Loucy (cell line): Measurements from ENCODE around the gene FAM53A.
"Not testable (repeated sequence)": the region's sequence is repeated elsewhere in the genome, so short reads cannot be mapped to it uniquely, and the experiment has no call there.

ENCODE experiments used
- H2AFZ ChIP-seq: fragments of 200-600 bp; sonication (generic); 2 replicates; pipeline ENCODE4 v1.6.0; 2016; ENCODE audit warnings: antibody characterized with exemption, mild to moderate bottlenecking, low read length, moderate library complexity
- H3F3A ChIP-seq: fragments of 200-600 bp; 2 replicates; pipeline ENCODE4 v1.6.0; 2016; ENCODE audit warnings: antibody characterized with exemption, low read depth, mild to moderate bottlenecking
- H3K27me3 ChIP-seq: fragments of 200-600 bp; sonication (generic); 2 replicates; pipeline ENCODE4 v1.6.1; 2014; ENCODE audit warnings: low read length, mild to moderate bottlenecking; ENCODE audit not compliant: insufficient read depth, poor library complexity, severe bottlenecking
- H3K36me3 ChIP-seq: fragments of 200-600 bp; sonication (generic); 2 replicates; pipeline ENCODE4 v1.6.1; 2016; ENCODE audit warnings: low read length; ENCODE audit not compliant: insufficient read depth
- H3K4me1 ChIP-seq: fragments of 200-600 bp; sonication (generic); 2 replicates; pipeline ENCODE4 v1.5.1; 2014; ENCODE audit warnings: low read length, mild to moderate bottlenecking; ENCODE audit not compliant: insufficient read depth, poor library complexity, severe bottlenecking
- H3K4me2 ChIP-seq: fragments of 200-600 bp; sonication (generic); 2 replicates; pipeline ENCODE4 v1.6.0; 2014; ENCODE audit warnings: antibody characterized with exemption, low read length, low read depth, mild to moderate bottlenecking; ENCODE audit not compliant: poor library complexity, severe bottlenecking
- H3K4me3 ChIP-seq: fragments of 200-600 bp; sonication (generic); 2 replicates; pipeline ENCODE4 v1.5.1; 2014; ENCODE audit warnings: low read length, mild to moderate bottlenecking, mixed read lengths; ENCODE audit not compliant: poor library complexity, severe bottlenecking
- H3K79me2 ChIP-seq: fragments of 200-600 bp; sonication (generic); 2 replicates; pipeline ENCODE4 v1.6.1; 2014; ENCODE audit warnings: low read length; ENCODE audit not compliant: insufficient read depth
- H3K9ac ChIP-seq: fragments of 200-600 bp; sonication (generic); 2 replicates; pipeline ENCODE4 v1.6.0; 2014; ENCODE audit warnings: mild to moderate bottlenecking, low read depth, low read length, moderate library complexity; ENCODE audit not compliant: poor library complexity, severe bottlenecking
- H3K9me2 ChIP-seq: fragments of 200-600 bp; sonication (generic); replicated peaks from 2 replicates; pipeline ENCODE4 v1.6.1; 2016; ENCODE audit warnings: low read depth, low read length, mixed read lengths
- H3K9me3 ChIP-seq: fragments of 200-600 bp; sonication (generic); 2 replicates; pipeline ENCODE4 v1.6.1; 2014; ENCODE audit warnings: mild to moderate bottlenecking, antibody characterized with exemption, low read length, low read depth; ENCODE audit not compliant: insufficient read depth
- H4K20me1 ChIP-seq: fragments of 200-600 bp; sonication (generic); 2 replicates; pipeline ENCODE4 v1.6.0; 2014; ENCODE audit warnings: antibody characterized with exemption, low read length, mild to moderate bottlenecking; ENCODE audit not compliant: insufficient read depth, poor library complexity, severe bottlenecking
- EZH2phosphoT487 ChIP-seq: fragments of 200-600 bp; IDR thresholded peaks from 2 replicates; pipeline ENCODE4 v1.6.1; 2018; ENCODE audit warnings: antibody characterized with exemption, mild to moderate bottlenecking, moderate library complexity, borderline replicate concordance
- TF ChIP-seq, protein P1 (sequence below): fragments of 200-600 bp; sonication (generic); conservative IDR thresholded peaks from 2 replicates; pipeline ENCODE4 v1.5.1; 2014; ENCODE audit warnings: mild to moderate bottlenecking, antibody characterized with exemption, low read length

Gene FAM53A

DNA sequence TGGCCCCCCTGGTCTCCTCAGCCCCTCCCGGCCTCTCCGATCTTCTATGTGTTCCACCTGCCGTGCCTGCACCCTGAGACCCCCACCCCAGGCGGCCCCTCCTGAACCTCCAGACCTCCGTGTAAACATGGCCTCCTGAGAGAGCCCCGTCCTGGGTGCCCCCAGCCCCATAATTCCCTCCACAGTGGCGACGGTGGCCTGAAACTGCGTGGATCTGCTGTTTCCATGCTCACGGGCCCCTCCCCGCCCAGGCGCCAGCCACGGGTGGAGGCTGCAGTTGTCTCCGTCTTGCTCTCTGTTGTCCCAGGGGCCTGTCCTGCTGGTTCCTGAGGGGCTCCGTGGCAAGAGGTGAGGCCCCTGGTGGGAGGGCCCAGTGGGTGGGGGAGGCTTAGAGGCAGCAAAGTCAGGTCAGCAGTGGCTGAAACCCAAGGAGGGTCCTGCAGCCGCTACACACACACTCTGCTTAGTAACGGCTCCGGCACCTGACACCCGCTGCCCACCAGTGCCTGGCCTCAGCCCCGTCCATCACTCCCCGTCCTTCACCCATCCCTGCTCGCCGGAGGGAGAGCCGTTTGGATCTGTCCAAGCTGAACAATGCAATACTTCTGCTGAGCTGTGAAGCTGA is 75.8 kb downstream of the FAM53A start:
- H3F3A ChIP-seq, result no peaks in the 10 kb centered on the region
- TF ChIP-seq, protein P1, sequence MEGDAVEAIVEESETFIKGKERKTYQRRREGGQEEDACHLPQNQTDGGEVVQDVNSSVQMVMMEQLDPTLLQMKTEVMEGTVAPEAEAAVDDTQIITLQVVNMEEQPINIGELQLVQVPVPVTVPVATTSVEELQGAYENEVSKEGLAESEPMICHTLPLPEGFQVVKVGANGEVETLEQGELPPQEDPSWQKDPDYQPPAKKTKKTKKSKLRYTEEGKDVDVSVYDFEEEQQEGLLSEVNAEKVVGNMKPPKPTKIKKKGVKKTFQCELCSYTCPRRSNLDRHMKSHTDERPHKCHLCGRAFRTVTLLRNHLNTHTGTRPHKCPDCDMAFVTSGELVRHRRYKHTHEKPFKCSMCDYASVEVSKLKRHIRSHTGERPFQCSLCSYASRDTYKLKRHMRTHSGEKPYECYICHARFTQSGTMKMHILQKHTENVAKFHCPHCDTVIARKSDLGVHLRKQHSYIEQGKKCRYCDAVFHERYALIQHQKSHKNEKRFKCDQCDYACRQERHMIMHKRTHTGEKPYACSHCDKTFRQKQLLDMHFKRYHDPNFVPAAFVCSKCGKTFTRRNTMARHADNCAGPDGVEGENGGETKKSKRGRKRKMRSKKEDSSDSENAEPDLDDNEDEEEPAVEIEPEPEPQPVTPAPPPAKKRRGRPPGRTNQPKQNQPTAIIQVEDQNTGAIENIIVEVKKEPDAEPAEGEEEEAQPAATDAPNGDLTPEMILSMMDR, result no peak

DNA sequence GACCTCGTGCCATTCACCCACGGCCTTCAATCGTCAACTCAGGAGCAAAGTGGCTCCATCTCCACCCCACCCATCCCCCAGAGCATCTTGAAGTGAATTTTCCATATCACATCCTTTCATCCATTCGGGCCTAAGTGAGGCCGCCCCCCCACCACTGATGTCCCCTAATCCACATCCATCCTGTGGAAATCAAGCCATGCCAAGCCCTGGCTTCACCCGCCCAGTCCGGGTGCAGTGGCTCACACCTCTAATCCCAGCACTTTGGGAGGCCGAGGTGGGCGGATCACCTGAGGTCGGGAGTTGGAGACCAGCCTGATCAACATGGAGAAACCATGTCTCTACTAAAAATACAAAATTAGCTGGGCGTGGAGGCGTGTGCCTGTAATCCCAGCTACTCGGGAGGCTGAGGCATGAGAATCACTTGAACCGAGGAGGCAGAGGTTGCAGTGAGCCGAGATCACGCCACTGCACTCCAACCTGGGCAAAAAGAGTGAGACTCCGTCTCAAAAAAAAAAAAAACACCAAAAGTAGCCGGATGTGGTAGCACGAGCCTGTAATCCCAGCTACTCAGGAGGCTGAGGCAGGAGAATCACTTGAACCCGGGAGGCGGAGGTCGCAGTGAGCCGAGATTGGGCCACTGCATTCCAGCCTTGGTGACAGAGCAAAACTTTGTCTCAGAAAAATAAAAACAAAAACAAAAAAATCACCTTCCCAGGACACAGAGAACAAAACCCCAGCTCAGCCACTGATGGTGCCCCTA is 76.5 kb downstream of the FAM53A start:
- not testable (repeated sequence) for H3K79me2 ChIP-seq, H3K9ac ChIP-seq, H3K4me2 ChIP-seq, H3K9me3 ChIP-seq, H3K4me1 ChIP-seq, H2AFZ ChIP-seq, H3K9me2 ChIP-seq, H4K20me1 ChIP-seq, H3K4me3 ChIP-seq, H3K36me3 ChIP-seq, H3F3A ChIP-seq, H3K27me3 ChIP-seq

More for the DNA sequence above, 75.8 kb downstream of the FAM53A start:
- no peak overlapping the region for H3K9ac ChIP-seq
- no peaks in the 10 kb centered on the region for H3K79me2 ChIP-seq
- H3K4me1 ChIP-seq, result no peaks in the 10 kb centered on the region
- H3K9me2 ChIP-seq, result no peaks in the 10 kb centered on the region
- H3K4me2 ChIP-seq, result no peak overlapping the region
- no peaks in the 10 kb centered on the region for H3K36me3 ChIP-seq
- H3K27me3 ChIP-seq, result no peaks in the 10 kb centered on the region
- no peaks in the 10 kb centered on the region for H4K20me1 ChIP-seq
- no peak overlapping the region for H2AFZ ChIP-seq
- H3K4me3 ChIP-seq, result no peak overlapping the region
- no peaks in the 10 kb centered on the region for H3K9me3 ChIP-seq

DNA sequence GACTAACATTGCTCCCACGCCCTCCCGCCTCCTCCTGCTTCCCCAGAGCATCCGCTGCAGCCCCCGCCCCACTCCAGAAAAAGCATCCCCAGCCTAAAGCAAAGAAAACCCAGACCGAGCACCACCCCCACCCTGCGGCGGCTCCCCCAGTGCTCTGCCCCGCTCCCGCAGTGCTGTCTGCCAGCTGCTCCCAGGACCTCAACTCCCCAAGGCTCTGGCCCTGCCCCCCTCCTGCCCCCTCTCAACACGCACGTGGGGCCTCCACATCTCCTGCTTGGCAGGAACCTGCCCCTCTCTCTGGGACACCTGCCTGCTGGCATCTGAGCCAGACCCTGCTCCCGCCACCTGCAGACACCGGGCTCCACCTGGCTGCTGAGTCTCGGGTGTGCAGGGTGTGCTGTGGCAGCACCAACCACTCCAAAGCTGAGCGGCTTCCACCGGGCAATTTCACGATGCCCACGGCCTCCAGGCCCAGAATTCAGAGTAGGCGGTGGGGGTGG is 79.4 kb downstream of the FAM53A start:
- H3K4me1 ChIP-seq, result no peaks in the 10 kb centered on the region
- no peaks in the 10 kb centered on the region for H3F3A ChIP-seq
- no peak overlapping the region for H3K4me3 ChIP-seq
- H3K27me3 ChIP-seq, result no peaks in the 10 kb centered on the region
- H2AFZ ChIP-seq, result no peak overlapping the region
- no peaks in the 10 kb centered on the region; the same call in 1 of the 2 replicates for H3K9me3 ChIP-seq
- H3K79me2 ChIP-seq, result no peaks in the 10 kb centered on the region
- no peak for TF ChIP-seq EZH2phosphoT487
- TF ChIP-seq, protein P1, result no peak
- H3K9me2 ChIP-seq, result no peaks in the 10 kb centered on the region
- H3K9ac ChIP-seq, result no peak overlapping the region
- no peaks in the 10 kb centered on the region for H3K36me3 ChIP-seq
- no peaks in the 10 kb centered on the region for H4K20me1 ChIP-seq
- no peak overlapping the region for H3K4me2 ChIP-seq
